GM13976 (cell line): ENCODE results near the gene KCTD21.

Source experiments
- DNase-seq: peaks from one replicate; pipeline ENCODE4 v3.0.0; 2012; ENCODE audit warnings: low spot score
- CTCF ChIP-seq: IDR thresholded peaks from 2 replicates; pipeline ENCODE4 v1.5.1; 2012; ENCODE audit warnings: borderline replicate concordance, mild to moderate bottlenecking; ENCODE audit not compliant: insufficient read depth; ENCODE audit errors: extremely low read depth, missing control alignments, control extremely low read depth
- in situ Hi-C: fragments of 300-500 bp; cut with MboI; formaldehyde crosslinking; loops from one replicate; pipeline ENCODE4 v1.12.0; 2022; ENCODE audit warnings: low sequenced_read_pairs, mixed read lengths, inconsistent platforms; ENCODE audit not compliant: unreplicated experiment

Gene KCTD21

GRCh38 chr11:78171951-78172350 is 16.5 kb downstream of the KCTD21 start:
- no peak for TF ChIP-seq CTCF
- in situ Hi-C loops = no loop called here
- DNase-seq = no peak

- in situ Hi-C loops = no loop called here
- no peak for DNase-seq
- TF ChIP-seq CTCF = no peak
Measured at GRCh38 chr11:78170874-78171549, 17.4 kb downstream of the KCTD21 start.

GRCh38 chr11:78170413-78170812 is 18.0 kb downstream of the KCTD21 start:
- TF ChIP-seq CTCF = no peak
- DNase-seq = no peak
- in situ Hi-C loops = no loop called here

GRCh38 chr11:78168539-78169477 is 19.6 kb downstream of the KCTD21 start:
- in situ Hi-C loops = no loop called here
- no peak for DNase-seq
- no peak for TF ChIP-seq CTCF

GRCh38 chr11:78166855-78167469 is 21.5 kb downstream of the KCTD21 start:
- no peak for DNase-seq
- in situ Hi-C loops = no loop called here
- TF ChIP-seq CTCF = no peak

GRCh38 chr11:78164471-78164870 is 24.0 kb downstream of the KCTD21 start:
- no peak for TF ChIP-seq CTCF

More at GRCh38 chr11:78164471-78164870, 24.0 kb downstream of the KCTD21 start:
- DNase-seq = no peak
- in situ Hi-C loops = no loop called here
